H54 (cell line): Measurements from ENCODE around the gene SF3A2.

Source experiments
- DNase-seq: peaks from one replicate; pipeline ENCODE4 v3.0.0; 2011; ENCODE audit warnings: low spot score, mixed read lengths; ENCODE audit not compliant: insufficient read length
- FAIRE-seq: peaks from 3 replicates; lab custom pipeline; 2011; peaks lifted over from hg19 to GRCh38; lab: Jason Lieb, UNC
- POLR2A ChIP-seq: IDR thresholded peaks from 2 replicates; pipeline ENCODE4 v1.6.1; 2011; ENCODE audit warnings: low read depth, mild to moderate bottlenecking, low read length

SF3A2 gene

DNA sequence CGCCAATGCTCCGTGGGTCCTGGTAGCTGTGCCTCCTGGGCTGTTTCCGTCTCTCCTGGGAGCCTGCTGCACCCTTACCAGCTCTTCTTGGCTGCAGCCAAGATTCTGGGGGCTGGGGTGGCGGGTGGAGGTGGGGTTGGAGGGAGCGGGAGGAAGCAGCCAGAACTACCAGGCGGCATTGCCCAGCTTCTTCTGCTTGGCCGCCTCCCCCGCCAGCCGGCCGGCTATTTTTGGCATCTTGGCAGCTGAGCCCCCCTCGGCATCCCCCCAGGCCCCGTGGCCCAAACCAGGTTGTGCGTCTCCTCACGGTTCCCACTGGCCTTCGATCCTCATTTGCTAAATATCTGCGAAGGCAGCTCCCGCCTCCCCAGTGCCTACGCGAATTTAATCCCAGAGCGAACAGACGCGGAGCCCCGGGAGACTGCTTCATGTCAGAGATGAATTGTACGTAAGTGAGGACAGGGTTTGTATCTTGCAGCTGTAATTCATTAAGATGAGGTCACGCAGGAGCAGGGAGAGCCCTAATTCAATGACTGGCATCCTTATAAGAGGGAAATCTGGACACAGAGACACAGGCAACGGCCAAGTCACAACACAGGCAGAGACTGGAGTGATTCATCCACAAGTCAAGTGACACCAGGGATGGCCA is 58.2 kb downstream of the SF3A2 start:
- no peak for TF ChIP-seq POLR2A
- FAIRE-seq = no peak
- no peak for DNase-seq

DNA sequence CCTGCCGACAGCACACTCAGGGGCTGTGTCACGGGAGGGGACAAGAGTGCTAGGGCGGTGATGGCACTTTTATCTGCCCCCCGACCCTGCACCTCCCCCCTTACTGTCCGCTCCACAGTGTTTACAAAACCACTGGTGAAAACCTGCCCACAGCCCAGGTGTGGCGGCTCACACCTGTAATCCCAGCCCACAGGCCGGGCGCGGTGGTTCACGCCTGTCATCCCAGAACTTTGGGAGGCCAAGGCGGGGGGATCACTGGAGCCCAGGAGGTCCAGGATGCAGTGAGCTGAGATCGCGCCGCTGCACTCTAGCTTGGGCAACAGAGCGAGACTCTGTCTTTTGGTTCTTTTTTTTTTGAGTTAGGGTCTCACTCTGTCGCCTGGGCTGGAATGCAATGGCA is 59.5 kb downstream of the SF3A2 start:
- FAIRE-seq (no peak), DNase-seq (no peak)
- TF ChIP-seq POLR2A = no peak
